Right lobe of liver (tissue), 6 donors: ENCODE results near the gene RC3H1. TPM values are rescaled to one million over a fixed set of nuclear protein-coding genes. Genes with fewer than 3 reads are reported as not detected.
"Not testable (repeated sequence)": the region's sequence is repeated elsewhere in the genome, so short reads cannot be mapped to it uniquely, and the experiment has no call there.

Experiments used
- ATAC-seq, 4 donors: fragments of 200-7000 bp; cut with Tn5 transposase; one replicate each; pipeline ENCODE4 v1.9.1; 2020; ENCODE audit warnings: mild to moderate bottlenecking in 4 of 4, moderate library complexity in 4 of 4
- DNase-seq, 3 donors: peaks; one replicate each; pipeline ENCODE4 v3.0.0-alpha.2; 2020
- H3K27ac ChIP-seq, 3 donors: fragments of 200-600 bp; one replicate each; pipeline ENCODE4 v1.8.0; 2022
- H3K27me3 ChIP-seq, 2 donors: fragments of 200-600 bp; one replicate each; pipeline ENCODE4 v1.8.0; 2022
- H3K36me3 ChIP-seq, 4 donors: fragments of 200-600 bp; sonication (generic) in 1 of 4; one replicate each; pipeline versions ENCODE4 v1.5.1 to v1.8.0; 2017 to 2022; ENCODE audit warnings: control low read depth in 1 of 4
- H3K4me1 ChIP-seq, 4 donors: fragments of 200-600 bp; sonication (generic) in 1 of 4; one replicate each; pipeline versions ENCODE4 v1.5.1 to v1.8.0; 2017 to 2022; ENCODE audit warnings: control low read depth in 1 of 4
- H3K4me3 ChIP-seq, 3 donors: fragments of 200-600 bp; one replicate each; pipeline ENCODE4 v1.8.0; 2022
- H3K9me3 ChIP-seq, 4 donors: fragments of 200-600 bp; sonication (generic) in 1 of 4; one replicate each; pipeline versions ENCODE4 v1.5.1 to v1.8.0; 2017 to 2022; ENCODE audit warnings: control low read depth in 1 of 4
- POLR2A ChIP-seq: fragments of 450-650 bp; IDR thresholded peaks from one replicate; pipeline ENCODE4 v1.6.1; 2017; ENCODE audit warnings: antibody characterized with exemption, mild to moderate bottlenecking
- whole genome bisulfite sequencing: methylation state at CpG from one replicate; pipeline ENCODE4 v1.1.6; 2018; ENCODE audit warnings: low coverage, low lambda C conversion rate; ENCODE audit not compliant: insufficient coverage; ENCODE audit errors: missing lambda C conversion rate; 5-methylcytosine and 5-hydroxymethylcytosine counted together
- intact Hi-C, 2 donors: fragments of 100-400 bp; cut with DNase I; formaldehyde crosslinking; loops; one replicate each; pipeline versions ENCODE4 v1.11.2 to v1.14.1; 2022
- total RNA-seq, 6 experiments: library from RNA; depleted of rRNA in 2 of 6; stranded (reverse); fragments of >200 nt in 2 of 6; fragmentation: NEBNext Ultra II Directional in 3 of 6; extraction: Animal tissue kit (Norgen Biotek cat#: 25700) in 3 of 6; gene quantifications; one replicate each; pipeline versions ENCODE4 v1.1.0 to v1.2.4, GENCODE V29; 2016 to 2023
- TF ChIP-seq, protein P1 (sequence below), 4 donors: fragments of 200-600 bp in 3 of 4; fragments of 450-650 bp in 1 of 4; IDR thresholded peaks; one replicate each; pipeline versions ENCODE4 v1.5.1 to v1.8.0; 2016 to 2022; ENCODE audit warnings: antibody characterized with exemption in 4 of 4, mild to moderate bottlenecking in 2 of 4
- donor health status: DM: no; HTN: yes; CAD: no.
- donor health status: DM: no; HTN: no; CAD: no.
- donor health status: DM: no; HTN: no; CAD: no.
- donor health status: DM: no; HTN: yes; CAD: no.
- donor health status: DM: no; HTN: yes; CAD: no.

Gene RC3H1
- total RNA-seq, 6 experiments from 2014 or later, result 15.7 to 22.2 (median 17.7) TPM

DNA sequence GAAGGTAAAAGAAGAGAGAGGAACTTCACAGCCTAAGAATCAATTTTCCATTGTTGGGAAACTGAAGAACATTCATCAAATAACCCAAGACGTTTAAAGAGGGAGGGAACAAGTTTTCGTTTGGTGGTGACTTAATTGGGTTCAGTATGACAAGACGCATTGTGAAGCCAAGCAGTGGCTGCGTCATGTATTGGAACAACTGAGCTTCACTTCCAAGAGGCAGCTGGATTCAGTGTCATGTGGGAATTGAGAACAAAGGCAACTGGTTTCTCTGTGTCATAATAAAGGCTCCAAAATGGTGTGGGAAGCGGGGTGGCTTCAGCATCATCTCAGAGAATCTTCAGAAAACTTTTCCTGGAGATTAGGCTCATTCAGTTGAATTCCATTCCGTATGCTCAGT, 29.8 kb upstream of the RC3H1 start:
- no peak overlapping the region for H3K4me3 ChIP-seq
- 48% methylated on average over 5 of the region's 6 CpGs for WGBS
- no peaks in the 10 kb centered on the region for H3K27me3 ChIP-seq
- no peaks in the 10 kb centered on the region for H3K4me1 ChIP-seq
- ATAC-seq, result no peak
- intact Hi-C loops, result no loop called here
- H3K9me3 ChIP-seq, result no peaks in the 10 kb centered on the region
- no peaks in the 10 kb centered on the region for H3K36me3 ChIP-seq
- TF ChIP-seq POLR2A, result no peak
- TF ChIP-seq, protein P1, sequence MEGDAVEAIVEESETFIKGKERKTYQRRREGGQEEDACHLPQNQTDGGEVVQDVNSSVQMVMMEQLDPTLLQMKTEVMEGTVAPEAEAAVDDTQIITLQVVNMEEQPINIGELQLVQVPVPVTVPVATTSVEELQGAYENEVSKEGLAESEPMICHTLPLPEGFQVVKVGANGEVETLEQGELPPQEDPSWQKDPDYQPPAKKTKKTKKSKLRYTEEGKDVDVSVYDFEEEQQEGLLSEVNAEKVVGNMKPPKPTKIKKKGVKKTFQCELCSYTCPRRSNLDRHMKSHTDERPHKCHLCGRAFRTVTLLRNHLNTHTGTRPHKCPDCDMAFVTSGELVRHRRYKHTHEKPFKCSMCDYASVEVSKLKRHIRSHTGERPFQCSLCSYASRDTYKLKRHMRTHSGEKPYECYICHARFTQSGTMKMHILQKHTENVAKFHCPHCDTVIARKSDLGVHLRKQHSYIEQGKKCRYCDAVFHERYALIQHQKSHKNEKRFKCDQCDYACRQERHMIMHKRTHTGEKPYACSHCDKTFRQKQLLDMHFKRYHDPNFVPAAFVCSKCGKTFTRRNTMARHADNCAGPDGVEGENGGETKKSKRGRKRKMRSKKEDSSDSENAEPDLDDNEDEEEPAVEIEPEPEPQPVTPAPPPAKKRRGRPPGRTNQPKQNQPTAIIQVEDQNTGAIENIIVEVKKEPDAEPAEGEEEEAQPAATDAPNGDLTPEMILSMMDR (IDR thresholded peaks at IDR 0.05), result no peak
- DNase-seq, result no peak
- no peak overlapping the region for H3K27ac ChIP-seq

DNA sequence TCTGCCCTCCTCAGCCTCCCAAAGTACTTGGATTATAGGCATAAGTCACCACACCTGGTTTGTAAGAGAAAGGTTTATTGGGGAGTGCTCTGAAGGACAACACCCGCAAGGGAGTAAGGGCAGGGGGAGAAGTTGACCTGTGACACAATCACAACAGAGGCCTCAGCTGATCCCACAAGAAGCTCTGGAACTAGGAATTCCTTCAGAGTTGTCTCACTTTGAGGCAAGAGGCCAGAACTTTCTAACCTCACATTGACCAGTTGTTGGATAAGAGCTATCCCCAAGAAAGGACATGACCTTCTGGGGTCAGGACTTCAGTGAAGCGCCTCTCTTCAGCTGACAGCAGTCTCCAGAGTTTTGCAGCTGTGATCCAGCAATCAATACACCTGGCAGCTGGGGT, 27.4 kb upstream of the RC3H1 start:
- no peaks in the 10 kb centered on the region for H3K9me3 ChIP-seq
- H3K36me3 ChIP-seq, result no peaks in the 10 kb centered on the region
- WGBS, result 80% methylated on average over 1 of the region's 2 CpGs
- no peaks in the 10 kb centered on the region for H3K4me1 ChIP-seq
- intact Hi-C loops, result no loop called here
- ATAC-seq (no peak), DNase-seq (no peak)
- no peaks in the 10 kb centered on the region for H3K27me3 ChIP-seq
- no peak overlapping the region for H3K4me3 ChIP-seq
- no peak for TF ChIP-seq POLR2A
- TF ChIP-seq, protein P1 (IDR thresholded peaks at IDR 0.05), result no peak
- no peak overlapping the region for H3K27ac ChIP-seq

DNA sequence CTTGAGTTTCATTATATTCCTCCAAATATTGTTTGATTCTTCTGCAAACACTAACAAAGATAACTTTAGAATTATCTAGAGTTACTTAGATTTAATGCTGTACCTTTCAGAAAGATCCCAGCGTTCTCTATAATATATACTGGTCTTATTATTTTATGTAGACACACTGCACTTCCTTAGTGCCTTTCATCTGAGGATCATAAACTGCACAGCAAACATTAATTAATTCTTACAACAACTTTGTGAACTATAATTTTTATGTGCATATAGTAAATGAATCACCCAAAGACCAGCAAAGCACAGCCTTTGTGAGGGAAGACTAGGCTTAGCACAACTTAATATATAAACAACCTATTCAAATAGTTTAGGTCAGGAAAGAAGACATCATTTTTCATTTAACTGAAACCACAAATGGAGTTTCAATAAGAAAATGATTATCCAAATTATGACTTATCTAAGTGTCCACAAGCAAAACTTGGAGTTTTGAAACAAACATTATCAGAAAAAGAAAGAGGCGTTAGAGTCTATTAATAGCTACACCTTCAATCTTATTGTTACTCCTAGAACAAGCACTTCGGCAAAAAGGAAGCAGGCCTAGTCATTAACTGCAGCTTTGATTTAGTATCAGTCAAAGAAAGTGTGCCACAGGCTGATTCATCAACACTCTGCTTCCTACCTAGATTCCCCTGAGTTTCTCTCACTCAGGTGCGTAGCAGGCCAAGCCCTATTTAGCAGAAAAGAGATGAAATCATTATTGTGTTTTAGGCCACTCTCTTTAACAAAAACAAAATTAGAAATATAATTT, 22.5 kb upstream of the RC3H1 start:
- DNase-seq, result no peak
- ATAC-seq, result no peak
- intact Hi-C loops, result no loop called here
- TF ChIP-seq POLR2A, result no peak
- TF ChIP-seq, protein P1 (IDR thresholded peaks at IDR 0.05), result no peak
- H3K9me3 ChIP-seq, result no peaks in the 10 kb centered on the region
- no peaks in the 10 kb centered on the region for H3K36me3 ChIP-seq
- H3K4me1 ChIP-seq, result no peaks in the 10 kb centered on the region
- H3K27ac ChIP-seq, result no peak overlapping the region
- WGBS, result 74% methylated on average over 4 of the region's 4 CpGs
- H3K4me3 ChIP-seq, result no peak overlapping the region
- H3K27me3 ChIP-seq, result no peaks in the 10 kb centered on the region

DNA sequence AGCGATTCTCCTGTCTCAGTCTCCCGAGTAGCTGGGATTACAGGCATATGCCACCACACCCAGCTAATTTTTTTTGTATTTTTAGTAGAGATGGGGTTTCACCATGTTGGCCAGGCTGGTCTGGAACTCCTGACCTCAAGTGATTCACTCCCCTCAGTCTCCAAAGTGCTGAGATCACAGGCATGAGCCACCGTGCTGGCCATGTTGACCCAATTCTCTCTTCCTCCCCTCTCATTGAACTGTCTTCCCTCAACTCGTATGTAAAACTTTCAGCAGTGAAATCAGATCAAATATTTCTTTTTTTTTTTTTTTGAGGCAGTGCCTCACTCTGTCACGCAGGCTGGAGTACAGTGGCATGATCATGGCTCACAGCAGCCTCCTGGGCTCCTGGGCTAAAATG, 20.4 kb upstream of the RC3H1 start:
- WGBS, result 75% methylated on average over 5 of the region's 5 CpGs
- intact Hi-C loops, H3K36me3 ChIP-seq, ATAC-seq, H3K27me3 ChIP-seq, H3K4me3 ChIP-seq, H3K4me1 ChIP-seq, DNase-seq, H3K27ac ChIP-seq, H3K9me3 ChIP-seq: not testable (repeated sequence)

DNA sequence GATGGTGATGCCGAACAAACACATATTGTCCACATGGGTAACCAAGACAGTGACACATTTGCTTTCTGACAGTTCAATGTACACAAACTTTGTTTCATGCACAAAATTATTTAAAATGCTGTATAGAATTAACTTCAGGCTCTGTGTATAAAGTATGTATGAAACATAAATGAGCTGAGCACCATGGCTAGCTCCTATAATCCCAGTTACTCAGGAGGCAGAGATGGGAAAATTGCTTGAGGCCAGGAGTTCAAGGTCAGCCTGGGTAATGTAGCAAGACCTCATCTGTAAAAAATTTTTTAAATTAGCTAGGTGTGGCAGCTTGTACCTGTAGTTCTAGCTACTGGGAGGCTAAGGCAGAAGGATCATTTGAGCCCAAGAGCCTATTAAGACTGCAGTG, 19.2 kb upstream of the RC3H1 start:
- no peak overlapping the region for H3K4me3 ChIP-seq
- WGBS, result 85% methylated on average over 1 of the region's 1 CpG
- H3K27me3 ChIP-seq, result no peaks in the 10 kb centered on the region
- intact Hi-C loops, result no loop called here
- DNase-seq (no peak), ATAC-seq (no peak)
- no peak for TF ChIP-seq POLR2A
- TF ChIP-seq, protein P1 (IDR thresholded peaks at IDR 0.05), result no peak
- H3K27ac ChIP-seq, result no peak overlapping the region
- no peaks in the 10 kb centered on the region for H3K9me3 ChIP-seq
- no peaks in the 10 kb centered on the region for H3K4me1 ChIP-seq
- no peaks in the 10 kb centered on the region for H3K36me3 ChIP-seq
